Left ventricle myocardium inferior (tissue), 1 donor: ENCODE measurements around the gene LRRC45. TPM values are rescaled to one million over a fixed set of nuclear protein-coding genes. Genes with fewer than 3 reads are reported as not detected.

Experiments used
- DNase-seq: peaks from one replicate; pipeline ENCODE4 v3.0.0-alpha.2; 2020
- H3K27ac ChIP-seq: fragments of 200-600 bp; replicated peaks from 2 replicates; pipeline ENCODE4 v1.8.0; 2021
- H3K27me3 ChIP-seq: fragments of 200-600 bp; 2 replicates; pipeline ENCODE4 v1.8.0; 2021; ENCODE audit warnings: low read depth
- H3K36me3 ChIP-seq: fragments of 200-600 bp; 2 replicates; pipeline ENCODE4 v1.8.0; 2021
- H3K4me1 ChIP-seq: fragments of 200-600 bp; 2 replicates; pipeline ENCODE4 v1.8.0; 2021
- H3K4me3 ChIP-seq: fragments of 200-600 bp; 2 replicates; pipeline ENCODE4 v1.8.0; 2021; ENCODE audit warnings: mild to moderate bottlenecking, moderate library complexity
- H3K9me3 ChIP-seq: fragments of 200-600 bp; replicated peaks from 2 replicates; pipeline ENCODE4 v1.8.0; 2021
- intact Hi-C: fragments of 100-400 bp; cut with micrococcal nuclease; formaldehyde crosslinking; loops from one replicate; pipeline ENCODE4 v1.11.0; 2022
- total RNA-seq: library from RNA; stranded (reverse); fragmentation: NEBNext Ultra II Directional; extraction: Animal tissue kit (Norgen Biotek cat#: 25700); gene quantifications from one replicate; pipeline ENCODE4 v1.2.1, GENCODE V29; 2021
- TF ChIP-seq, protein P1 (sequence below): fragments of 200-600 bp; IDR thresholded peaks from 2 replicates; pipeline ENCODE4 v1.8.0; 2021; ENCODE audit warnings: antibody characterized with exemption, mild to moderate bottlenecking, borderline replicate concordance
- donor health status: DM: no; HTN: yes; CAD: no; lungs with severe emphysema.

Gene LRRC45
- total RNA-seq, 1 donor from 2014 or later = 4.3 TPM

DNA sequence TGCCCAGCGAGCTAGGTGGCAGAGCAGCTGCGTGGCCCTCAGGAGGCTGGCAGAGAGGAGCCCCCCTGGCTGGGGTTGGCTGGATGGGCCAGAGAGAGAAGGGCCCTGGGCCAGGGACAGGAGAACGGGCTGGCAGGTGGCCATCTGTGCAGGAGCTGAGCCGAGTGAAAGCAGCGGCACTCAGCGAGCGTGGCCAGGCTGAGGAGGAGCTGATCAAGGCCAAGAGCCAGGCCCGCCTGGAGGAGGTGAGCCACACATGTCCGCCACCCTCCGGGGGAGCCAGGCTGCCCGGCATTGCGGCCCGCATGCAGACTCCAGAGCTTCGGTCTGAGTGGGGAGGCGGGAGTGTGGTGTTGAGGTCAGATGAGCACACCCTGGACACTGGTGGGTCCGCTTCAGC is 6.3 kb downstream of the LRRC45 start:
- no peaks in the 10 kb centered on the region for H3K36me3 ChIP-seq
- TF ChIP-seq, protein P1, sequence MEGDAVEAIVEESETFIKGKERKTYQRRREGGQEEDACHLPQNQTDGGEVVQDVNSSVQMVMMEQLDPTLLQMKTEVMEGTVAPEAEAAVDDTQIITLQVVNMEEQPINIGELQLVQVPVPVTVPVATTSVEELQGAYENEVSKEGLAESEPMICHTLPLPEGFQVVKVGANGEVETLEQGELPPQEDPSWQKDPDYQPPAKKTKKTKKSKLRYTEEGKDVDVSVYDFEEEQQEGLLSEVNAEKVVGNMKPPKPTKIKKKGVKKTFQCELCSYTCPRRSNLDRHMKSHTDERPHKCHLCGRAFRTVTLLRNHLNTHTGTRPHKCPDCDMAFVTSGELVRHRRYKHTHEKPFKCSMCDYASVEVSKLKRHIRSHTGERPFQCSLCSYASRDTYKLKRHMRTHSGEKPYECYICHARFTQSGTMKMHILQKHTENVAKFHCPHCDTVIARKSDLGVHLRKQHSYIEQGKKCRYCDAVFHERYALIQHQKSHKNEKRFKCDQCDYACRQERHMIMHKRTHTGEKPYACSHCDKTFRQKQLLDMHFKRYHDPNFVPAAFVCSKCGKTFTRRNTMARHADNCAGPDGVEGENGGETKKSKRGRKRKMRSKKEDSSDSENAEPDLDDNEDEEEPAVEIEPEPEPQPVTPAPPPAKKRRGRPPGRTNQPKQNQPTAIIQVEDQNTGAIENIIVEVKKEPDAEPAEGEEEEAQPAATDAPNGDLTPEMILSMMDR = no peak
- H3K4me1 ChIP-seq = peaks cover 31% of the 10 kb centered on the region
- H3K4me3 ChIP-seq = no peak overlapping the region
- peaks cover 9% of the 10 kb centered on the region for H3K27me3 ChIP-seq
- DNase-seq = peak; percentile 50
- intact Hi-C loops = no loop called here
- H3K27ac ChIP-seq = peak overlapping the region; percentile 12
- no peaks in the 10 kb centered on the region for H3K9me3 ChIP-seq

DNA sequence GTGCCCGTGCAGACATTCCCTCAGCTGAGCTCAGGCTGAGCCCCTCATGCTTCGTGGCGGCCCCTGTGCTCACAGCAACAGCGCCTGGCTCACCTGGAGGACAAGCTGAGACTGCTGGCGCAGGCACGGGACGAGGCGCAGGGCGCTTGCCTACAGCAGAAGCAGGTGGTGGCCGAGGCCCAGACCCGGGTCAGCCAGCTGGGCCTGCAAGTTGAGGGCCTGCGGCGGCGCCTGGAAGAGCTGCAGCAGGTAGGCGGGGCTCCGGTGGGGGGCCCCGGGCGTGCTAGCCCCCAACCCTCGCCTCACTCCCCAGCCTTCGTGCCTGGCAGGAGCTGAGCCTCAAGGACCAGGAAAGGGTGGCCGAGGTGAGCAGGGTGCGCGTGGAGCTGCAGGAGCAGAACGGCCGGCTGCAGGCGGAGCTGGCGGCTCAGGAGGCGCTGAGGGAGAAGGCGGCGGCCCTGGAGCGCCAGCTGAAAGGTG is 6.9 kb downstream of the LRRC45 start:
- no peak overlapping the region for H3K27ac ChIP-seq
- intact Hi-C loops = loop anchor here (5.0 kb wide), 1 partner anchor 117 kb away; no protein-coding TSS in a partner anchor
- H3K27me3 ChIP-seq = peaks cover 9% of the 10 kb centered on the region
- H3K4me3 ChIP-seq = peak overlapping the region; percentile 68
- TF ChIP-seq, protein P1 = no peak
- H3K4me1 ChIP-seq = peaks cover 30% of the 10 kb centered on the region
- DNase-seq = no peak
- H3K9me3 ChIP-seq = no peaks in the 10 kb centered on the region
- H3K36me3 ChIP-seq = no peaks in the 10 kb centered on the region

DNA sequence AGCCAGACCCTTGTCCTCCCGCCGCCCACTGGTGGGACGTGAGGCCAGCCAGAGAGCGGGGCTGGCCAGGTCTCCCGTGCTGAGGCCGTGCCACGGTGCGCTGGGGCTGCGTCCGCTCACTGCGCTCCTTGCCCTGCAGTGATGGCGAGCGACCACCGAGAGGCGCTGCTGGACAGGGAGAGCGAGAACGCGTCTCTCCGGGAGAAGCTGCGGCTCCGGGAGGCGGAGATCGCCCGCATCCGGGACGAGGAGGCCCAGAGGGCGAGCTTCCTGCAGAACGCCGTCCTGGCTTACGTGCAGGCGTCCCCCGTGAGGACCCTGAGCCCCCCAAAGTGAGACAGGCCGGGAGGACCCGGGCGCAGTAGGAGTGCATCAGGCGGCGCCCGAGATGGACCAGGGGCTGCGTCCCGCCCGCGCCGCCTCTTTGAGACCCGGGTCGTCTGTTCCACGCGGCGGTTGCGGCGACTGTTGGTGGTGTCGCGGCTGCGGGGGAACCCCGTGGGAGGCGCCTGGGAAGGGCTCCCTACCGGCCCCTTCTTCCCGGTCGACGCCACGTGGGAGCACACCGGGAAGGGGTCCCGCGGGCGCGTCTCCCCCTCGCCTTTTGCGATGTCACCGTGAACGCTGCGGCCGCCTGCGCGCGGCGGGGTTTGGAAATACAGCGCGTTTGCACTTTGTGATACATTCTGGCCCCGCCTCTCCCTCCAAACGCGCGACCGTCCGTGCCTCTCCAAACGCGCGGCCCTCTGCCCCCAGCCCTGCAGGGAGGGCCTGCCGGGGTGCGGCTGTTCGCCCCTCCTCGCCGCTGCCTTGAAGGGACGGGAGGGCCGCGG is 7.6 kb downstream of the LRRC45 start:
- no peaks in the 10 kb centered on the region for H3K9me3 ChIP-seq
- no peaks in the 10 kb centered on the region for H3K36me3 ChIP-seq
- DNase-seq = peak; percentile 81
- TF ChIP-seq, protein P1 = peak; percentile 95
- intact Hi-C loops = loop anchor here (5.0 kb wide), 1 partner anchor 117 kb away; no protein-coding TSS in a partner anchor
- peak overlapping the region; percentile 68 for H3K4me3 ChIP-seq
- no peak overlapping the region for H3K27ac ChIP-seq
- H3K4me1 ChIP-seq = peaks cover 33% of the 10 kb centered on the region
- peaks cover 9% of the 10 kb centered on the region for H3K27me3 ChIP-seq

DNA sequence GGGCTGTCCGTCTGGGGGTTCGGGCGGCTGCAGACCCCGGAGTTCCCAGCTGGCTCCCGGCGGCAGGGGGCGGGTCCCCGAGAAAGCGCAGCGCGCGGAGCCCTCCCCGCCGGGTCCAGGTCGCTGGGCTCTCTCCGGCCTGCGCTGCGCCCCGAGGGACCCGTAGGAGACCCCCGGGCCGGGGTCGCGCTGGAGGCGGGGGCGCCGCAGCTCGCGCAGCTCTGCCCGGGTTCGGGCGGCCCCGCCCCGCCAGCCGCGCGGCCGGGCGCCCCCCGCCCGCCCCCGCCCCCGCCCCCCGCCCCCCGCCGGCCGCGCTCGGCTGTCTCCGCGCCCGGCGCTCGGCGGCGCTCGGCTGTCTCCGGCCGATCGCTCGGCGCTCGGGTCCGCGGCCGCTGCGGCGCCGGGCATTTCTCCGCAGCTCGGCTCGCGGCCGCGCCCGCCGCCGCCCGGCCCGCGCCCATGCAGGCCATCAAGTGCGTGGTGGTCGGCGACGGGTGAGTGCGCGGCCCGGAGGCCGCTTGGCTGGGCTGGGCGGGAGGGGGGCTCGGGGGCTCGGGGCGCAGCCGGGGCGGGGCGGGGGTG is 8.3 kb downstream of the LRRC45 start, which contains the start of gene RAC3:
Gene RAC3 (plus strand): TSS at position 376 of the 582 bp plus-strand sequence. CDS start 84 bp downstream, at position 460.
- Histone ChIP-seq H3K36me3 (no peaks in the 10 kb centered on the region), H3K9me3 (no peaks in the 10 kb centered on the region), H3K27me3 (peaks cover 9% of the 10 kb centered on the region), H3K4me1 (peaks cover 40% of the 10 kb centered on the region), H3K27ac (no peak within 1 kb of the TSS), H3K4me3 (peak within 1 kb of the TSS; percentile 68)
- TF ChIP-seq, protein P1 = no peak
- intact Hi-C loops = loop anchor here (5.0 kb wide), 1 partner anchor 116 kb away; no protein-coding TSS in a partner anchor
- DNase-seq = no peak

DNA sequence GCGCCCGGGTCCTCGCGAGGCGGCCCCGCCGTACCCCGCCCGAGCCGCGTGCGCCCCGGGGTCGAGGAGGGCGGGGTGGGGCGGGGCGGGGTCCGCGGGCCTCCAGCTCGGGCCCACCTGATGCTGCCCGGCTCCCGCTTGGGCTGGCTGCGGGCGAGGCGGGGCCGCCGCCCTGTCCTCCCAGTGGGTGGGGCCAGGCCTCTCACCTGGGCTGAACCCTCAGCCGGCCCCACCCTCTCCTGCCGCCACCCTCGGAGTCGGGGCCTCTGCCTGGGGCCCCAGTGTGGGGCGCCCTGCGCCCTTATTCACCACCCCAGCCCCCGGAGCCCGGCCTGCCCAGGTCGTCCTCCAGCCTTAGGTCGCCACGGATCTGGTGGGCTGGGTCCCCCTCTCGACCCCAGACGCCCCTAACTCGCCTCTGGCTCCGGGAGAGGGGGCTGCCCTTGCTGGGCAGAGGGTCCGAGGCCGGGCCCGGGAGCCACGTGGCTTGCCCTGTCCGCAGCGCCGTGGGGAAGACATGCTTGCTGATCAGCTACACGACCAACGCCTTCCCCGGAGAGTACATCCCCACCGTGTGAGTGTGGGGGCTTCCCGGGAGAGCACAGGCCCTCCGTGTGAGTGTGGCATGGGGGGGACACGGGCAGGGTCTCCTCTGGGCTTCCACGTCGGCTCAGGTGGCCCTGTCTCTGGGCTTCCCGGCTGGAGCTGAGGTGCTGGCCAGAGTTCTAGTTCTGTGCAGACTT is 9.0 kb downstream of the LRRC45 start:
- TF ChIP-seq, protein P1 = no peak
- Histone ChIP-seq H3K4me3 (peak overlapping the region; percentile 52), H3K27ac (no peak overlapping the region), H3K9me3 (no peaks in the 10 kb centered on the region), H3K4me1 (peaks cover 47% of the 10 kb centered on the region), H3K27me3 (peaks cover 9% of the 10 kb centered on the region), H3K36me3 (no peaks in the 10 kb centered on the region)
- no peak for DNase-seq
- intact Hi-C loops = loop anchor here (5.0 kb wide), 1 partner anchor 115 kb away; no protein-coding TSS in a partner anchor
